ENCODE data around the gene PROM1.

Gene PROM1

GRCh38 chr4:15982842-15983524 lies 100.8 kb downstream of the PROM1 start:
- no peak for DNase-seq

- DNase-seq: no peak
These were observed 107.1 kb downstream of the PROM1 start for GRCh38 chr4:15976456-15977447.

GRCh38 chr4:15971068-15971801 lies 112.6 kb downstream of the PROM1 start:
- DNase-seq: no peak

GRCh38 chr4:15968551-15969300 lies 115.1 kb downstream of the PROM1 start:
- DNase-seq: no peak

- no peak for DNase-seq
These were observed 118.5 kb downstream of the PROM1 start for GRCh38 chr4:15965325-15965724.

- DNase-seq: no peak
These were observed 119.7 kb downstream of the PROM1 start for GRCh38 chr4:15964159-15964558.

- DNase-seq: no peak
These were observed 120.2 kb downstream of the PROM1 start for GRCh38 chr4:15963576-15963975.

GRCh38 chr4:15963001-15963451 lies 120.8 kb downstream of the PROM1 start, which contains the start of gene FGFBP2:
Gene FGFBP2, minus strand, starts transcription at chr4:15963175. Its CDS starts 46 bp downstream, at chr4:15963129.
- no peak for DNase-seq

GRCh38 chr4:15961781-15962510 lies 121.9 kb downstream of the PROM1 start:
- no peak for DNase-seq

- DNase-seq: no peak
These were observed 125.3 kb downstream of the PROM1 start for GRCh38 chr4:15958562-15958961.

GRCh38 chr4:15956179-15956850 lies 127.5 kb downstream of the PROM1 start:
- peak; percentile 50 for DNase-seq

- DNase-seq: no peak
These were observed 128.2 kb downstream of the PROM1 start for GRCh38 chr4:15955670-15956069.

- no peak for DNase-seq
These were observed 130.2 kb downstream of the PROM1 start for GRCh38 chr4:15953625-15954024.

- DNase-seq: no peak
These were observed 132.0 kb downstream of the PROM1 start for GRCh38 chr4:15951781-15952180.

GRCh38 chr4:15948826-15949225 lies 135.0 kb downstream of the PROM1 start:
- no peak for DNase-seq

GRCh38 chr4:15947684-15948083 lies 136.1 kb downstream of the PROM1 start:
- no peak for DNase-seq

GRCh38 chr4:15945516-15945915 lies 138.3 kb downstream of the PROM1 start:
- DNase-seq: no peak

- DNase-seq: no peak
These were observed 138.9 kb downstream of the PROM1 start for GRCh38 chr4:15944895-15945294.

- no peak for DNase-seq
These were observed 141.5 kb downstream of the PROM1 start for GRCh38 chr4:15942283-15942682.

- no peak for DNase-seq
These were observed 145.2 kb downstream of the PROM1 start, which contains the start of gene FGFBP1 for GRCh38 chr4:15938640-15939039. Gene FGFBP1, minus strand, starts transcription at chr4:15938740. Its CDS starts 2,108 bp downstream, at chr4:15936632.

- DNase-seq: no peak
These were observed 145.6 kb downstream of the PROM1 start for GRCh38 chr4:15938182-15938581.
